Fibroblast of gingiva (primary cell): ENCODE measurements around the gene CIDEC.

Experiments
- DNase-seq: peaks from one replicate; pipeline ENCODE4 v3.0.0-alpha.2; 2011; ENCODE audit warnings: low read depth

CIDEC gene

DNA sequence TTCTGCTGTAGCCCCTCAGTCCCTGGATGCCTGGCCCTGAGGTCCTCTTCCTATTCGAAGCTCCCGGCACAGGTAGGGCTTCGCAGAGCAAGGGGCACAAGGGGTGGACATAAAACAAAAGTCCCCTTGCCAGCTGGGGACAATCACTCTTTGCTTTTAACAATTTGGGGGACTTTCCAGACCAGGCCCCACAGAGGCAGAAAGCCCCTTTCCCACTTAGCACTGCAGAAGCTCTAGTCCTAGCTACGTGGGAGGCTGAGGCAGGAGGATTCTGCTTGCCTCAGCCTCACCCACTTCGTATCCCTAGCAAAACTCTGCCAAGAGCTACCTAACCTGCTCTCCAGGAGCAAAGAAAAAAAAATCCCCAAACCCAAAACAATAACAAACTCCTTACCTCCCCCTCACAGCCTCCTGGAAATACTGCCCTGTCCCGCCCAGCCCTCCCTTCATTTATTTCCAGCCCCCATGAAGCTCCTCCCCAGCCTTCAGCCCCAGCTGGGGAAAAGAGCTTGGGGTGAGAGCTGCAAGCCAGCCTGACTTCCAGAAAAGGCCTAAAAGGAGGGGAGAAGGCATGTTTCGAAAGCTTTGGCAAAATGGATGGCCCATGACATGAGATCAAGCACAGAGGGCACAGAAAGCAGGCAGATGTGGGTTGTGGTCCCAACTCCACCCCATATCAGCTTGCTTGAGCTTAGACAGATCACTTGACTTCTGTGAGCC is at the start of gene CIDEC:
Gene CIDEC (minus strand): TSS at position 424 of the 720 bp plus-strand sequence. CDS start 1,767 bp downstream, outside the sequence.
- peak; percentile 39 for DNase-seq

DNA sequence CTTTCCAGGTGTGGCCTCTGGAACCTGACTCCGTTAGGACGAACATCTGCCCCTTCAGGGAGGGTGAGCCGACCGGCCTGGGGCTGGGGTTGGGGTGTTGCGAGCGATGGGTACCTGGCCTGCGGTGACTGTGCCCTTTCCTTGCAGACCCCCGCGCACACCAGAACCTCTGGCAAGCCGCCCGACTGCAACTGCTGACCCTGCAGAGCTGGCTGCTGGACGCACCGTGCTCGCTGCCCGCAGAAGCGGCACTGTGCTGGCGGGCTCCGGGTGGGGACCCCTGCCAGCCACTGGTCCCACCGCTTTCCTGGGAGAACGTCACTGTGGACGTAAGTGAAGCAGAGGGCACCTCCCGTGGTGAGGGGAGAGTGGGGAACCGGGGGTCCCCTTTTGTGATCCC is 48.1 kb upstream of the CIDEC start:
- DNase-seq: no peak

DNA sequence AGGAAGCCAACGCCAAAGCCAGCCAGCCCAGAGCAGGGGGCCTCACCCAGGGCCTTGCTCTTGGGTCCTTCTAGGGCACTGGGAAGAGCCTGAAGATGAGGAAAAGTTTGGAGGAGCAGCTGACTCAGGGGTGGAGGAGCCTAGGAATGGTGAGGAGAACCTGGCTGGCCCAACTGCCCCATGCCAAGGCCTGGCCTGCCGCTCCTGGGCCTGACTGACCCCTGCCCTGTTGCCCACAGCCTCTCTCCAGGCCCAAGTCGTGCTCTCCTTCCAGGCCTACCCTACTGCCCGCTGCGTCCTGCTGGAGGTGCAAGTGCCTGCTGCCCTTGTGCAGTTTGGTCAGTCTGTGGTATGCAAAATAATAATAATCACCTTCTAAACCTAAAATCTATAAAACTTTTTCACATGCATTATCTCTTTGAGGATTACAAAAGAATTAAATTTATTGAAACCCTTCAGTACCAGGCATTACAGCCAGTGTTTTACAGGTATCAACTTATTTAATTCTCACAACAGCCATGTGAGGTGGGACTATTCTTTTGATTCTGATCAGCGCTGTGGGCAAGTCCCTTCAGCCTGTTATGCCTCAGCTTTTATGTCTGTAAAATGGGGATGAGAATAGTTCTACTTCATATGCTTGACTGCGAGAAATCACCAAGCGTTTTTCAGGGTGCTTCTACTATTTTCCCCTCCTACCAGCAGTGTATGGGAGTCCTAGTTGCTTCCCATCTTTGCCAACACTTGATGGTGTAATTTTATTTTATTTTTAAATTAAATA is 38.4 kb upstream of the CIDEC start:
- DNase-seq: no peak

DNA sequence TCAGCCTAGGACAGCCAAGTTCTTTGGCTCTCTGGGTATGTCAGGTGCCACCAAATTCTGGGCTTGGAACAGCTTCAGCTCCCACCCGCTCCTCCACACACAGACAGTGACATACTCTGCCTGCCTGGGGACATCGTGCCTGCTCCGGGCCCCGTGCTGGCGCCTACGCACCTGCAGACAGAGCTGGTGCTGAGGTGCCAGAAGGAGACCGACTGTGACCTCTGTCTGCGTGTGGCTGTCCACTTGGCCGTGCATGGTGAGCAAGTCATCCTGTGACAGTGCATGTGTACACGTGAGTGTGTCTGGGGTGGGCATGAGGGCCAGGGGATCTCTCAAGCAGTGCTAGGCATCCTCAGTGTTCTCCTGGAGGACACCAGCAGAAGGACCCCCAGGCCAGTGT is 37.8 kb upstream of the CIDEC start:
- DNase-seq: no peak

- peak; percentile 83 for DNase-seq
These were observed 37.0 kb upstream of the CIDEC start, which contains the start of gene IL17RC for GRCh38 chr3:9916734-9917680. Gene IL17RC (plus strand): TSS chr3:9917098. CDS start chr3:9917316, 218 bp downstream.

DNA sequence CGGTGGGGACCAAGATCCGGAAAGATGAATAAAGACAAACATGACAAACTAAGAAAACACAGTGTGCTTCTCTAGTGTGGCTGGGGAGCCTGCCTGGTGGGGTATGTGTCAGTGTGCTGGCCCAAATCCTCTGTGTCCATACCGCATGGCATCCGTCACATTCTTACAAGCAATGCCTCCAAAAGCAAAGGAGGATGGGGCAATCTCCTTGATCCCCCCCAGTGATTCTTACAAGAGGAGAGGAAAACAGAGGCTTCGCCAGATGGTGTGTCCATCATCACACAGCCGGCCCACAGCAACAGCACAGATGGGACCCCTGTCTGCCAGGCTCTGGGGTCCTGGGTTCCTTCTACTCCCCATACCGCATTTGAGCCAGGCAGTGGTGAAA is 36.3 kb upstream of the CIDEC start:
- peak; percentile 87 for DNase-seq

GRCh38 chr3:9915254-9916141 is 35.4 kb upstream of the CIDEC start:
- DNase-seq: peak; percentile 47

DNA sequence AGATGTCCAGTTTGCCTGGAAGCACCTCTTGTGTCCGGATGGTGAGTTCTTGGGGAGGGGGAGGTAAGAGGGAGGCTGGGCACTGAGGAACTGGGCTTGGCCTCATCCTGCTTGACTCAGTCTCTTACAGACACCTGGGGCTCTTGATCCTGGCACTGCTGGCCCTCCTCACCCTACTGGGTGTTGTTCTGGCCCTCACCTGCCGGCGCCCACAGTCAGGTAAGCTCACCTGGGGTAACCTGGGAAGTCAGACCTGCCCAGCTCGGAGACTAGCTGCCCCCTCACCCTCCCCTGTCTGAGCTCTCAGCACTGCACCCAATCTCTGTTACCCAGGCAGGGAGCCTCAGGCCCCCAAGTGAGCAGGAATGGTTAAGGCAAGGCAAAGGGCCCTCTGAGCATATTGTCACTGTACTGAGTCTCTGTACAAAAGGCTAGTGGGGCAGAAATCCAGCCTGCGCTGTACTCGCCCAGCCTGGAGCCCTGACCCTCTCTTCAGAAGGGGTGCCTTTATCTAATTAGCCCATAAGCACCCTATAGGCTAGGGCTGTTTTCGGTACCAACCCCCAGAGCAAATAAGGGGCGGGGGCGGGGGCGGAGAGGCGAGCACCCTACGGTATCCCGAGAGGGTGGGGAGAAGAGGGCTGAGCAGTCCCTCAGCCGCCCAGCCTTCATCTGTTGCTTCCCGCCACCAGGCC is 34.7 kb upstream of the CIDEC start:
- DNase-seq: peak; percentile 63

DNA sequence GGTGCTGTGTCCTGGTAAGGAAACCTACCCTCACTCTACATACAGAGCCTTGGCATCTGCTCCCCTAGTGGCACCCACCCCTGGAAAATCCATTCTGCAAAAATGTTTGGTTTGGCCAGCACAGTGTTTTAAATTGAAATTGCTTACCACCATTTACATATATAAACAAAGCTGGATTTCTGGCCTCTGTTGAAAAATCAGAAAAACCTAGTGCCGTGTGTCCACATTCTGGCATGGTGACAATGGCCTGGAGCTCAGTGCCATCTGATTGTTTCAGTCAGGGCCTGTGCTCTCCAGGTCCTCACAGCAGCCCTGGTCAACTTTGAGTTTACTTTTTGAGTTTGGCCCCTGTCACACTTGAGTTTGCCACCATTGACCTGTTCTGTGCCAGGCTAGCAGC is 34.0 kb upstream of the CIDEC start:
- DNase-seq: peak; percentile 84

DNA sequence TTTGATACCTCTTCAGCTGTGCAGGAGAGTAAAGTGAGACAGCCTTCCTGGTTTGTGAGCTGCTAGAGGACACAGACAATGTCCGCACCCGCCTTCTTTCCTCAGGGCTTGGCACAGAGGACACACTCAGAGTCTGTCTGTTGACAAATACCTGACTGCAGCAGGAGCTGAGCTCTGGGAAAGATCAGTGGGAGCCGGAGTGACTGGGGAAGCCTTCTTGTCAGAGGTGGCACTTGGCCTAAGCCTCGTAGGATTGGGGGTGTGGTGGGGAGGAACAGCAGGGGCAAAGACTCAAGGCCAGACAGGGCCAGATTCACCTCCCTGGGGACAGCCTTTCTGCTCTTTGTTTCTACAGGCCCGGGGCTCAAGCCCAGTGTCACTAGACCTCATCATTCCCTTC is 33.5 kb upstream of the CIDEC start:
- no peak for DNase-seq

GRCh38 chr3:9912294-9912935 is 32.4 kb upstream of the CIDEC start:
- DNase-seq: no peak

DNA sequence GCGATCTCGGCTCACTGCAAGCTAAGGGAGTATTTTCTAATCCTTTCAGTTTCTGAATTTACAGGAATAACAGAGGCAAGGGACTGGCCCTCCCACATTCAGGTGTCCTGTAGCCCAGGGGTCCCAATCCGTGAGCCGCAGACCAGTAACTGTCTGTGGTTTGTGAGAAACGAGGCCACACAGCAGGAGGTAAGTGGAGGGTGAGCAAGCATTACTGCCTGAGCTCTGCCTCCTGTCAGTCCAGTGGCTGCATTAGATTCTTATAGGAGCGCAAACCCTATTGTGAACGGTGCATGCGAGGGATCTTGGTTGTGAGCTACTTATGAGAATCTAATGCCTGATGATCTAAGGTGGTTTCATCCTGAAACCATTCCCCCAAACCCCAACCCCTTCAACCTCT is 31.8 kb upstream of the CIDEC start:
- DNase-seq: no peak

DNA sequence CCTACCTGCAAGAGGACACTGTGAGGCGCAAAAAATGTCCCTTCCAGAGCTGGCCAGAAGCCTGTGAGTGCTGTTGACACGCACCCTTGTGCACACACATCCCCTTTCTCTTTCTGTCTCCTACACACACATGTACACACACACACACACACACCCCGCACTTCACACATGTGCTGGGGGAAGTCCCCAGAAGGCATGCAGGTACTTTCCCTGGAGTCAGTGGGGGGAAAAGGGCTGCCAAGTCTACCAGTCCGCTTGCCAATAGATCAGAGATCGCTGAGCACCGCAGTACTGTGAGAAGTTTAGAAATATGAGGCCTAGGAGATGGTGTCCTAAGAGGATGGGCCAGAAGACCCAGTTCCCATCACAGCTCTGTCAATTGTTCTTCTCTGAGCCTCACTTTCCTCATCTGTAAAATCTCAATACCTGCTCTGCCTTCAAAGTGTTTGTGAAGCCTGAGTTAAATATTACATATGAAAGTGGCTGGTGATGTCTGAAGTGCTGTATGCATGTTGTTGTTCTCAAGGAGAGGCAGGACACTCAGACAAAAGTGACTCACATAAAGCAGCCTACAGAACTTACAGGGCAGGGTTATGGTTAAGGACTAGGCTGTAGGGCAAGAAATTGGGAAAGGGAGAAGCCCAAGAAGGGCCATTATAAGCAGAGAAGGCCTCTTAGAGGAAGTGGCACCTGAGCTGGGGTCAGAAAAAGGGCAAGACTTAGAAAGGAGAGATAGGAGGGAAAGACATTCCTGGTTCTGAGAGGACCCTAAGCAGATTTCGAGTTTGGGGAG is 29.4 kb upstream of the CIDEC start:
- no peak for DNase-seq

GRCh38 chr3:9908286-9908685 is 28.2 kb upstream of the CIDEC start:
- no peak for DNase-seq

DNA sequence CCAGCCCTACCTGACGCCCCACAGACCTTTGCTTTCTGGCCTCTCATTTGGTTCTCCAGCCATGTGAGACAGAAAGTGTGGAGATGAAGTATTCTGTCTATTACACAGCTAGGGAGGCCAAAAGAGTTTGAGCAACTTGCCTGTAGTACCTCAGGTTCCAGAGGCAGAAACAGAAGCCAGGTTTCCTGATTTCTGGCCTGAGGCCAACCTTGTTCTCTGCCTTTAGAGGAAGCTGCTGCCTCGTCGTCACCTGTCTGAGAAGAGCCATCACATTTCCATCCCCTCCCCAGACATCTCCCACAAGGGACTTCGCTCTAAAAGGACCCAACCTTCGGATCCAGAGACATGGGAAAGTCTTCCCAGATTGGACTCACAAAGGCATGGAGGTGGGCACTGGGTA is 26.4 kb upstream of the CIDEC start:
- no peak for DNase-seq

DNA sequence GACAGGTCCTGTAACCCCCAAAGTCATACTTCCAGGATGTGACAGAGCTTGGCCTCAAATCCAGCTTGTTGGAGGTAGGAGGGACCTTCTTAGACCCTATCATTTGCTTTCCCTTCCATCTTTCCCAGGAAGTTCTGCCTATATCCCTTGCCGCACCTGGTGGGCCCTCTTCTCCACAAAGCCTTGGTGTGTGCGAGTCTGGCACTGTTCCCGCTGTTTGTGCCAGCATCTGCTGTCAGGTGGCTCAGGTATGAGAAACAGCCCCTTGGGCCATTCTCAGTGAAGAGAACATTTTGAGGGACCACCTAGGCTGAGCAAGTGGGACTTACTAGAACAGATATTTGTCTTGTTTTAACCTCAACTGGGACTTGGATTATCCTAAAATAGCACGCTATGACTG is 23.9 kb upstream of the CIDEC start:
- DNase-seq: no peak

- no peak for DNase-seq
These were observed 23.2 kb upstream of the CIDEC start for GRCh38 chr3:9903238-9903624.

- DNase-seq: no peak
These were observed 22.6 kb upstream of the CIDEC start, which contains the start of gene IL17RE for GRCh38 chr3:9902372-9903237. Gene IL17RE (plus strand): TSS chr3:9902848. CDS start chr3:9902933, 85 bp downstream.
